Sigmoid colon (tissue), 4 donors: ENCODE results near the gene TBL1XR1.

Source experiments
- CTCF ChIP-seq, 4 experiments: fragments of 450-650 bp in 3 of 4; fragments of 200-600 bp in 1 of 4; IDR thresholded peaks; one replicate each; pipeline ENCODE4 v1.5.1; 2016 to 2019; ENCODE audit warnings: antibody characterized with exemption in 4 of 4, mild to moderate bottlenecking in 3 of 4, moderate library complexity in 2 of 4
- EP300 ChIP-seq, 4 donors: sonication (generic); formaldehyde crosslinking; IDR thresholded peaks; one replicate each; pipeline ENCODE4 v1.6.1; 2017; ENCODE audit warnings: antibody characterized with exemption in 4 of 4
- POLR2A ChIP-seq, 2 donors: fragments of 450-650 bp; IDR thresholded peaks; one replicate each; pipeline ENCODE4 v1.6.1; 2016; ENCODE audit warnings: antibody characterized with exemption in 2 of 2, mild to moderate bottlenecking in 2 of 2, moderate library complexity in 2 of 2
- POLR2AphosphoS5 ChIP-seq, 4 donors: sonication (generic); formaldehyde crosslinking; IDR thresholded peaks; one replicate each; pipeline ENCODE4 v1.6.1; 2017; ENCODE audit warnings: antibody characterized with exemption in 4 of 4

DNA sequence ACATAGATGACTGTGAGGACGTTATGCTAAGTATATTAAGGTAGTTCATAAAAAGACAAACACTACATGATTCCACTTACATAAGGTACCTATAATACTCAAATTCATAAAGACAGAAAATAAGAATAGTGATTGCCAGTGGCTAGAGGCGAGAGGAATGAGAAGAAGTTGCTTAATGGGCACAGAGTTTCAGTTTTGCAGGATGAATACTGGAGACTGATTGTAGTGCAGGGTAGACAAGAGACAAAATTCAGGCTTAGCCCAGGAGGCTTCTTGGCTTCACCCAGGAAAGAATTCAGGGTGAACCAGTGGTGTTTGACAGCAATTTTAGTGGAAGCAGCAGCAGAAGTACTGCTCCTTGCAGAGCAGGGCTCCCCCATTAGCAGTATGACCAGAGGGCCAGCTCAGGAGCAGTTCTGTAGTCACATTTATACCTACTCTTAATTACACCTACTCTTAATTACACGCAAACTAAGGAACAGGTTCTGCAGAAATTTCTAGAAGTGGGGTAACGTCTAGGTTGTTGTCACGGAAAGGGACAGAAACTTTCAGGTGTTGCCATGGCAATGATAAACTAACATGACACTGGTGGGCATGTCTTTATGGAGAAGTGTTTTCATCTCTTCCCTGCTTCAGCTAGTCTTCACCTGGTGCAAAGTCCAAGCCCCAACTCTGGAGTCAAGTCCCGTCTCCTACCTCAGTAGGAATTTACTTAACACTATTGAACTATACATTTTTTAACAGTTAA is 55.2 kb downstream of the TBL1XR1 start:
- no peak for TF ChIP-seq EP300 (IDR thresholded peaks at IDR 0.05)
- TF ChIP-seq CTCF (IDR thresholded peaks at IDR 0.05): no peak
- no peak for TF ChIP-seq POLR2A (IDR thresholded peaks at IDR 0.05)
- no peak for TF ChIP-seq POLR2AphosphoS5 (IDR thresholded peaks at IDR 0.05)
